Osteoblast (primary cell): ENCODE measurements around the gene R3HDM2. TPM values are rescaled to one million over a fixed set of nuclear protein-coding genes. Genes with fewer than 3 reads are reported as not detected.
"Not testable (repeated sequence)": the region's sequence is repeated elsewhere in the genome, so short reads cannot be mapped to it uniquely, and the experiment has no call there.

Experiments used
- DNase-seq: peaks from one replicate; pipeline ENCODE4 v3.0.0; 2011; ENCODE audit warnings: low spot score, mixed read lengths; ENCODE audit not compliant: insufficient read length; ENCODE audit errors: missing footprints
- H2AFZ ChIP-seq: 2 replicates; pipeline ENCODE4 v1.6.0; 2011; ENCODE audit warnings: mild to moderate bottlenecking, low read length
- H3K27ac ChIP-seq: 2 replicates; pipeline ENCODE4 v1.5.1; 2011; ENCODE audit warnings: mild to moderate bottlenecking, low read depth, low read length, moderate library complexity
- H3K27me3 ChIP-seq: 2 replicates; pipeline ENCODE4 v1.6.0; 2012; ENCODE audit warnings: mild to moderate bottlenecking, control low read depth, inconsistent platforms, low read length, moderate library complexity; ENCODE audit not compliant: insufficient read depth
- H3K36me3 ChIP-seq: 2 replicates; pipeline ENCODE4 v1.5.1; 2011; ENCODE audit warnings: mild to moderate bottlenecking, low read length, control low read depth, moderate library complexity; ENCODE audit not compliant: insufficient read depth
- H3K4me1 ChIP-seq: 2 replicates; pipeline ENCODE4 v1.5.1; 2011; ENCODE audit warnings: mild to moderate bottlenecking, low read length, control low read depth, moderate library complexity; ENCODE audit not compliant: insufficient read depth
- H3K4me2 ChIP-seq: 2 replicates; pipeline ENCODE4 v1.6.0; 2011; ENCODE audit warnings: mild to moderate bottlenecking, low read length; ENCODE audit not compliant: insufficient read depth
- H3K4me3 ChIP-seq: fragments of 200-600 bp; sonication (generic); 3 replicates; pipeline ENCODE4 v1.5.1; 2012; ENCODE audit warnings: mild to moderate bottlenecking, low read length, inconsistent platforms; ENCODE audit not compliant: insufficient read depth
- H3K79me2 ChIP-seq: 2 replicates; pipeline ENCODE4 v1.6.0; 2012; ENCODE audit warnings: mild to moderate bottlenecking, low read length, control low read depth, inconsistent platforms; ENCODE audit not compliant: insufficient read depth
- H3K9me3 ChIP-seq: 2 replicates; pipeline ENCODE4 v1.5.1; 2011; ENCODE audit warnings: low read depth, low read length, control low read depth
- H4K20me1 ChIP-seq: 2 replicates; pipeline ENCODE4 v1.6.0; 2012; ENCODE audit warnings: mild to moderate bottlenecking, low read length, control low read depth; ENCODE audit not compliant: insufficient read depth
- CTCF ChIP-seq: IDR thresholded peaks from 2 replicates; pipeline ENCODE4 v1.5.1; 2011; ENCODE audit warnings: mild to moderate bottlenecking, low read depth, low read length, moderate library complexity; ENCODE audit errors: extremely low read depth
- total RNA-seq: library from RNA; depleted of rRNA; stranded (reverse); fragments of >200 nt; gene quantifications from 2 replicates; pipeline ENCODE4 v1.2.3, GENCODE V29; 2012

R3HDM2 gene
- total RNA-seq, 1 donor, result 23.2 TPM

- Histone ChIP-seq H3K27me3 (no peaks in the 10 kb centered on the region), H3K27ac (no peak overlapping the region), H3K4me2 (no peak overlapping the region), H2AFZ (no peak overlapping the region), H4K20me1 (peaks cover 4% of the 10 kb centered on the region), H3K4me3 (no peak overlapping the region), H3K36me3 (no peaks in the 10 kb centered on the region), H3K9me3 (no peaks in the 10 kb centered on the region), H3K4me1 (no peaks in the 10 kb centered on the region), H3K79me2 (peaks cover 79% of the 10 kb centered on the region)
- no peak for TF ChIP-seq CTCF
- DNase-seq, result no peak
Measured at GRCh38 chr12:57410534-57410933, 20.3 kb downstream of the R3HDM2 start.

GRCh38 chr12:57404966-57405640 lies 25.7 kb downstream of the R3HDM2 start:
- TF ChIP-seq CTCF, result no peak
- Histone ChIP-seq H3K36me3 (no peaks in the 10 kb centered on the region), H3K4me1 (no peaks in the 10 kb centered on the region), H3K4me2 (no peak overlapping the region), H3K9me3 (no peaks in the 10 kb centered on the region), H3K27ac (no peak overlapping the region), H3K27me3 (no peaks in the 10 kb centered on the region), H2AFZ (no peak overlapping the region), H3K79me2 (peaks cover 64% of the 10 kb centered on the region), H4K20me1 (no peaks in the 10 kb centered on the region), H3K4me3 (no peak overlapping the region)
- no peak for DNase-seq

- DNase-seq, H3K4me2 ChIP-seq, H3K4me3 ChIP-seq, H3K9me3 ChIP-seq, H3K36me3 ChIP-seq, H3K27me3 ChIP-seq, H2AFZ ChIP-seq, H3K27ac ChIP-seq, H3K4me1 ChIP-seq, H4K20me1 ChIP-seq: not testable (repeated sequence)
- peaks cover 60% of the 10 kb centered on the region for H3K79me2 ChIP-seq
Measured at GRCh38 chr12:57402156-57402555, 28.7 kb downstream of the R3HDM2 start.

- no peaks in the 10 kb centered on the region for H3K9me3 ChIP-seq
- no peaks in the 10 kb centered on the region for H3K36me3 ChIP-seq
- H3K4me2 ChIP-seq, result no peak overlapping the region
- no peak for TF ChIP-seq CTCF
- H3K4me3 ChIP-seq, result no peak overlapping the region
- H3K79me2 ChIP-seq, result peaks cover 56% of the 10 kb centered on the region
- H3K27me3 ChIP-seq, result no peaks in the 10 kb centered on the region
- no peak overlapping the region for H2AFZ ChIP-seq
- DNase-seq, result no peak
- peak overlapping the region; percentile 5 for H3K27ac ChIP-seq
- no peaks in the 10 kb centered on the region for H4K20me1 ChIP-seq
- no peaks in the 10 kb centered on the region for H3K4me1 ChIP-seq
Measured at GRCh38 chr12:57401165-57401564, 29.7 kb downstream of the R3HDM2 start.

- not testable (repeated sequence) for DNase-seq, H4K20me1 ChIP-seq, H3K27me3 ChIP-seq, H3K36me3 ChIP-seq, H3K4me3 ChIP-seq, H3K27ac ChIP-seq, H3K4me1 ChIP-seq, H3K9me3 ChIP-seq, H3K4me2 ChIP-seq, H2AFZ ChIP-seq
- H3K79me2 ChIP-seq, result peaks cover 50% of the 10 kb centered on the region
Measured at GRCh38 chr12:57399718-57400463, 31.0 kb downstream of the R3HDM2 start.
